ENCODE results near the gene TAS2R20. TPM values are rescaled to one million over a fixed set of nuclear protein-coding genes. Genes with fewer than 3 reads are reported as not detected.
A peak's percentile ranks its signal among the peaks of the same experiment; 100 is the strongest.

The TAS2R20 gene
- total RNA-seq, 2 experiments from 2014 or later: 1.2 to 2.0 TPM

GRCh38 chr12:10989107-10989506 is 9.0 kb downstream of the TAS2R20 start:
- H3K27ac Mint-ChIP-seq: no peak overlapping the region
- H3K4me3 Mint-ChIP-seq: no peak overlapping the region
- POLR2A ChIA-PET: no interaction called here
- peaks cover 3% of the 10 kb centered on the region for H3K27me3 Mint-ChIP-seq
- ATAC-seq (ENCODE audit: low read depth) (no peak), DNase-seq (no peak)
- no peaks in the 10 kb centered on the region for H3K4me1 Mint-ChIP-seq
- peaks cover 35% of the 10 kb centered on the region for H3K36me3 Mint-ChIP-seq
- peaks cover 5% of the 10 kb centered on the region for H3K9me3 Mint-ChIP-seq

GRCh38 chr12:10986812-10987211 is 11.3 kb downstream of the TAS2R20 start, which contains the start of gene TAS2R50:
Gene TAS2R50, minus strand, starts transcription at chr12:10986912. Its CDS starts 52 bp downstream, at chr12:10986860.
- Mint-ChIP-seq H3K4me1 (peaks cover 13% of the 10 kb centered on the region), H3K36me3 (peaks cover 29% of the 10 kb centered on the region), H3K27ac (no peak within 1 kb of the TSS), H3K9me3 (peaks cover 3% of the 10 kb centered on the region), H3K4me3 (no peak within 1 kb of the TSS), H3K27me3 (peaks cover 5% of the 10 kb centered on the region)
- POLR2A ChIA-PET: no interaction called here
- DNase-seq (no peak), ATAC-seq (ENCODE audit: low read depth) (no peak)

GRCh38 chr12:10982244-10982643 is 15.9 kb downstream of the TAS2R20 start:
- H3K9me3 Mint-ChIP-seq: peaks cover 2% of the 10 kb centered on the region
- no peak for DNase-seq
- H3K4me3 Mint-ChIP-seq: peak overlapping the region; percentile 20
- peaks cover 16% of the 10 kb centered on the region for H3K27me3 Mint-ChIP-seq
- POLR2A ChIA-PET: interaction anchor here (1.0 to 1.7 kb wide), 2 partner anchors 15 to 189 kb away, joined by 3 to 17 read pairs; partner anchors contain the start of gene SMIM10L1
- H3K27ac Mint-ChIP-seq: no peak overlapping the region
- peak; percentile 92 for ATAC-seq (ENCODE audit: low read depth)
- peaks cover 14% of the 10 kb centered on the region for H3K4me1 Mint-ChIP-seq
- peaks cover 18% of the 10 kb centered on the region for H3K36me3 Mint-ChIP-seq

GRCh38 chr12:10974965-10975364 is 23.1 kb downstream of the TAS2R20 start:
- Mint-ChIP-seq H3K4me3 (no peak overlapping the region), H3K36me3 (peaks cover 23% of the 10 kb centered on the region), H3K9me3 (peaks cover 4% of the 10 kb centered on the region), H3K27ac (no peak overlapping the region), H3K4me1 (no peaks in the 10 kb centered on the region), H3K27me3 (peaks cover 8% of the 10 kb centered on the region)
- no peak for ATAC-seq (ENCODE audit: low read depth)
- POLR2A ChIA-PET: no interaction called here
- DNase-seq: no peak

DNA sequence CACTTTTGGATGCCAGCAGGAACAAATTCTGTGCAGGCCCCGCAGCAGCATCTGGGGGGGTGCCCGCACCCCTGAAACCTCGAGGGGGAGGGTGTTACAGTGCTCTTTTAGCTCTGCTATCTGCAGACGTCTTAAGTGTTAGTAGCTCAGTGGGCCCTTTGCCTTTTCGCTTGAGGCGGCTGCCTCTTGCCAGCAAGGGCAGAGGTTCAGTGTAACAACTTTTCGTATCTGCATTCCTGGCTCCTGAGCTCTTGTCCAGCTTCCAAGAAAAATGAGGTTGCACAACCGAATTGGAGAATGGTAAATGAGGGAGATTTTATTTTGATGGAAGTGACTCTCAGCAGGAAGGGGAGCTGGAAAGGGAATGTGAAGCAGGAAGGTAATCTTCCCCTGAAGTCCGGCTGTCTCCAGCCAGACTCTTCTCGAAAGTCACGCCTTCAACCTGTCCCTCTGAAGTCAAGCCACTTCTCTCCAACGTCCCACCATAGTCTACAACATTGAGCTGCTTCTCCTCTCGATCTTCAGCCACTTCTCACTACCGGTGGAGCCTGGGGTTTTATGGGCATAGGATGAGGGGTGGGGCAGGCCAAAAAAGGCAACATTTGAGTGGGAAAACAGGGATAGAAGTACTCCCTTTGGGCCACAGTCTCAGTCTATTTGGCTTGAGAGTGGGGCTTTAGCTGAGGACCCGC is 29.2 kb downstream of the TAS2R20 start:
- no peaks in the 10 kb centered on the region for H3K27me3 Mint-ChIP-seq
- DNase-seq: no peak
- no peak overlapping the region for H3K4me3 Mint-ChIP-seq
- H3K4me1 Mint-ChIP-seq: no peaks in the 10 kb centered on the region
- POLR2A ChIA-PET: no interaction called here
- H3K9me3 Mint-ChIP-seq: no peaks in the 10 kb centered on the region
- H3K27ac Mint-ChIP-seq: no peak overlapping the region
- ATAC-seq (ENCODE audit: low read depth): no peak
- H3K36me3 Mint-ChIP-seq: peaks cover 10% of the 10 kb centered on the region

DNA sequence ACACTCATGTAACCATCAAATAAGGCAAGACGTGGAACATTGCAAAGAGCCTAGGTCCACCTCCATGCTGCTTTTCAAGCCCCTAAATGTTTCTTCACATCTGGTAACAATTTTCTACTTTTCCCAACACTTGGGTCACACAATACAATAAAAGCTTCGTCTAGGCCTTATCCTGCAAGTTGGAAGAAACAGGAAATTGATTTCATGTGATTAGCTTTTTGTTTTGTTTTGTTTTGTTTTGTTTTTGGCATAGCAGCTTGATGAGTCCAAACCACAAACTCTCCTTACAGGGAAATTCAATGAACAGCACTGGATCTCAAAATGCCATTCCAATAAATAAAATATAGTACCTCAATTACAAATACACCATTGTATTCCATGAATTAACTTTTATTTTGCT is 30.7 kb downstream of the TAS2R20 start:
- no peaks in the 10 kb centered on the region for H3K4me1 Mint-ChIP-seq
- ATAC-seq (ENCODE audit: low read depth): no peak
- no peak for DNase-seq
- POLR2A ChIA-PET: interaction anchor here (1.1 kb wide), 1 partner anchor 15 kb away, joined by 3 read pairs; no protein-coding TSS in a partner anchor
- H3K4me3 Mint-ChIP-seq: no peak overlapping the region
- no peaks in the 10 kb centered on the region for H3K27me3 Mint-ChIP-seq
- H3K36me3 Mint-ChIP-seq: peaks cover 7% of the 10 kb centered on the region
- H3K27ac Mint-ChIP-seq: no peak overlapping the region
- H3K9me3 Mint-ChIP-seq: no peaks in the 10 kb centered on the region

GRCh38 chr12:10966314-10966713 is 31.8 kb downstream of the TAS2R20 start:
- no peaks in the 10 kb centered on the region for H3K27me3 Mint-ChIP-seq
- no peak overlapping the region for H3K4me3 Mint-ChIP-seq
- H3K4me1 Mint-ChIP-seq: peaks cover 2% of the 10 kb centered on the region
- H3K27ac Mint-ChIP-seq: no peak overlapping the region
- H3K36me3 Mint-ChIP-seq: peaks cover 12% of the 10 kb centered on the region
- POLR2A ChIA-PET: no interaction called here
- H3K9me3 Mint-ChIP-seq: no peaks in the 10 kb centered on the region
- ATAC-seq (ENCODE audit: low read depth) (no peak), DNase-seq (no peak)

- Mint-ChIP-seq H3K27me3 (no peaks in the 10 kb centered on the region), H3K36me3 (peaks cover 10% of the 10 kb centered on the region), H3K4me1 (peaks cover 5% of the 10 kb centered on the region), H3K4me3 (no peak overlapping the region), H3K9me3 (no peaks in the 10 kb centered on the region), H3K27ac (no peak overlapping the region)
- ATAC-seq (ENCODE audit: low read depth): no peak
- DNase-seq: no peak
- POLR2A ChIA-PET: no interaction called here
Observed at GRCh38 chr12:10965476-10965875, 32.6 kb downstream of the TAS2R20 start.

GRCh38 chr12:10960211-10960610 is 37.9 kb downstream of the TAS2R20 start:
- Mint-ChIP-seq H3K36me3 (peaks cover 31% of the 10 kb centered on the region), H3K4me3 (no peak overlapping the region), H3K4me1 (peaks cover 20% of the 10 kb centered on the region), H3K27me3 (no peaks in the 10 kb centered on the region), H3K9me3 (peaks cover 6% of the 10 kb centered on the region), H3K27ac (no peak overlapping the region)
- peak; percentile 78 for ATAC-seq (ENCODE audit: low read depth)
- POLR2A ChIA-PET: no interaction called here
- DNase-seq: no peak

DNA sequence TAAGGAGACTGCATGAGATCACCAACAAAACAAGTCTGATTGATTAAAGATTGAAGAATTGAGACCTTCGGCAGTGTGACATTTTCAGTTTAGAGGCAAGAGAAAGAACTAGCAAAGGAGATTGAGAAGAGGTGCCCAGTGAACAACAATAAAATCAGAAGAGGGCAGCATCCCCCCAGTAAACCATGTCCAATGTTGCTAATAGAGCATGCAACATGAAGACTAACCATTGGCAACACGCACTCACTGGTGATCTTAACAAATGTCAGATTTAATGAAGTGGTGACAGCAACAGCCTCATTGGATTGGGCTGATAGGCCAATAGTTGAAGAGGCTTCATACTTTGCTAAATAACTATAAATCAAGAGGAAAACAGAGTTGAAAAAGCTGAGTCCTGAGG is 38.3 kb downstream of the TAS2R20 start:
- Mint-ChIP-seq H3K4me3 (no peak overlapping the region), H3K4me1 (peaks cover 20% of the 10 kb centered on the region), H3K36me3 (peaks cover 34% of the 10 kb centered on the region), H3K27ac (no peak overlapping the region), H3K27me3 (no peaks in the 10 kb centered on the region), H3K9me3 (peaks cover 9% of the 10 kb centered on the region)
- ATAC-seq (ENCODE audit: low read depth): peak; percentile 22
- DNase-seq: no peak
- POLR2A ChIA-PET: no interaction called here

- no peaks in the 10 kb centered on the region for H3K27me3 Mint-ChIP-seq
- H3K4me3 Mint-ChIP-seq: no peak overlapping the region
- peaks cover 25% of the 10 kb centered on the region for H3K4me1 Mint-ChIP-seq
- ATAC-seq (ENCODE audit: low read depth) (no peak), DNase-seq (no peak)
- no peak overlapping the region for H3K27ac Mint-ChIP-seq
- H3K36me3 Mint-ChIP-seq: peaks cover 42% of the 10 kb centered on the region
- POLR2A ChIA-PET: no interaction called here
- H3K9me3 Mint-ChIP-seq: peaks cover 22% of the 10 kb centered on the region
Observed at GRCh38 chr12:10957741-10958140, 40.4 kb downstream of the TAS2R20 start.

DNA sequence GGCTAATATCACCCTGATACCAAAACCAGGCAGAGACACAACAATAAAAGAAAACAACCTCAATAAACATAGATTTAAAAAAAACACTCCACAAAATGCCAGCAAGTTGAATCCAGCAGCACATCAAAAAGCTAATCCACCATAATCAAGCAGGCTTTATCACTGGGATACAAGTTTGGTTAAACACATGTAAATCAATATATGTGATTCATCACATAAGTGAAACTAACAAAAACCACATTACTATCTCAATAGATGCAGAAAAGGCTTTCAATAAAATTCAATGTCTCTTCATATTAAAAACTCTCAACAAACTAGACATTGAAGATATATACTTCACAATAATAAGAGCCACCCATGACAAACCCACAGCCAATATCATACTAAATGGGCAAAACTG is 42.0 kb downstream of the TAS2R20 start:
- Mint-ChIP-seq H3K4me1 (peaks cover 22% of the 10 kb centered on the region), H3K9me3 (peaks cover 24% of the 10 kb centered on the region), H3K36me3 (peaks cover 39% of the 10 kb centered on the region), H3K27me3 (no peaks in the 10 kb centered on the region), H3K4me3 (no peak overlapping the region), H3K27ac (no peak overlapping the region)
- POLR2A ChIA-PET: no interaction called here
- ATAC-seq (ENCODE audit: low read depth): no peak
- DNase-seq: no peak

- Mint-ChIP-seq H3K36me3 (peaks cover 42% of the 10 kb centered on the region), H3K4me1 (peaks cover 12% of the 10 kb centered on the region), H3K27ac (no peak overlapping the region), H3K9me3 (peaks cover 29% of the 10 kb centered on the region), H3K27me3 (no peaks in the 10 kb centered on the region), H3K4me3 (no peak overlapping the region)
- DNase-seq (no peak), ATAC-seq (ENCODE audit: low read depth) (no peak)
- POLR2A ChIA-PET: no interaction called here
Observed at GRCh38 chr12:10952645-10953044, 45.5 kb downstream of the TAS2R20 start.

Measured in activated naive CD8-positive, alpha-beta T cell treated with anti-CD3 and anti-CD28 coated beads, Interleukin-2, amount 10 ng/mL, durations not matched to agents 7 days and 5 days (primary cell).